Measurements from ENCODE around the gene ADAM11.

DNA sequence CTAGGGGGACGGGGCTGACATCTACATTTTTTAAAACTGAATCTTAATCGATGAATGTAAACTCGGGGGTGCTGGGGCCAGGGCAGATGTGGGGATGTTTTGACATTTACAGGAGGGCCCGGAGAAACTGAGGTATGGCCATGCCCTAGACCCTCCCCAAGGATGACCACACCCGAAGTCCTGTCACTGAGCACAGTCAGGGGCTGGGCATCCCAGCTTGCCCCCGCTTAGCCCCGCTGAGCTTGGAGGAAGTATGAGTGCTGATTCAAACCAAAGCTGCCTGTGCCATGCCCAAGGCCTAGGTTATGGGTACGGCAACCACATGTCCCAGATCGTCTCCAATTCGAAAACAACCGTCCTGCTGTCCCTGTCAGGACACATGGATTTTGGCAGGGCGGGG is 21.4 kb downstream of the ADAM11 start:
- TF ChIP-seq, protein P1, sequence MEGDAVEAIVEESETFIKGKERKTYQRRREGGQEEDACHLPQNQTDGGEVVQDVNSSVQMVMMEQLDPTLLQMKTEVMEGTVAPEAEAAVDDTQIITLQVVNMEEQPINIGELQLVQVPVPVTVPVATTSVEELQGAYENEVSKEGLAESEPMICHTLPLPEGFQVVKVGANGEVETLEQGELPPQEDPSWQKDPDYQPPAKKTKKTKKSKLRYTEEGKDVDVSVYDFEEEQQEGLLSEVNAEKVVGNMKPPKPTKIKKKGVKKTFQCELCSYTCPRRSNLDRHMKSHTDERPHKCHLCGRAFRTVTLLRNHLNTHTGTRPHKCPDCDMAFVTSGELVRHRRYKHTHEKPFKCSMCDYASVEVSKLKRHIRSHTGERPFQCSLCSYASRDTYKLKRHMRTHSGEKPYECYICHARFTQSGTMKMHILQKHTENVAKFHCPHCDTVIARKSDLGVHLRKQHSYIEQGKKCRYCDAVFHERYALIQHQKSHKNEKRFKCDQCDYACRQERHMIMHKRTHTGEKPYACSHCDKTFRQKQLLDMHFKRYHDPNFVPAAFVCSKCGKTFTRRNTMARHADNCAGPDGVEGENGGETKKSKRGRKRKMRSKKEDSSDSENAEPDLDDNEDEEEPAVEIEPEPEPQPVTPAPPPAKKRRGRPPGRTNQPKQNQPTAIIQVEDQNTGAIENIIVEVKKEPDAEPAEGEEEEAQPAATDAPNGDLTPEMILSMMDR (IDR thresholded peaks at IDR 0.05), result no peak
- no peak for TF ChIP-seq ZFX (IDR thresholded peaks at IDR 0.05; ENCODE audit: borderline replicate concordance)
